CD14-positive monocyte (primary cell): ENCODE results near the gene SETD1B. TPM values are rescaled to one million over a fixed set of nuclear protein-coding genes. Genes with fewer than 3 reads are reported as not detected.

Experiments
- DNase-seq, 3 donors: peaks; one replicate each; pipeline ENCODE4 v3.0.0-alpha.2; 2011 to 2022
- H2AFZ ChIP-seq: 2 replicates; pipeline ENCODE4 v1.6.0; 2012; ENCODE audit warnings: mild to moderate bottlenecking, low read depth, low read length, inconsistent platforms; ENCODE audit not compliant: insufficient read depth, poor library complexity, severe bottlenecking
- H3K27ac ChIP-seq, 2 donors: 1 replicate in 1 of 2; 2 replicates in 1 of 2; pipeline ENCODE4 v1.5.1; 2012 to 2013; ENCODE audit warnings: low read length in 2 of 2, control low read depth in 1 of 2, inconsistent platforms in 1 of 2, low read depth in 1 of 2, mild to moderate bottlenecking in 1 of 2
- H3K27me3 ChIP-seq, 2 donors: one replicate each; pipeline versions ENCODE4 v1.6.0 to v1.6.1; 2011 to 2013; ENCODE audit warnings: low read length in 2 of 2; ENCODE audit not compliant: control insufficient read depth in 2 of 2, insufficient read depth in 2 of 2
- H3K36me3 ChIP-seq, 2 donors: replicated peaks in 1 of 2; 1 replicate in 1 of 2; 2 replicates in 1 of 2; pipeline versions ENCODE4 v1.5.1 to v1.6.1; 2012 to 2013; ENCODE audit warnings: low read length in 2 of 2, control low read depth in 1 of 2, inconsistent platforms in 1 of 2, mild to moderate bottlenecking in 1 of 2; ENCODE audit not compliant: insufficient read depth in 2 of 2, control insufficient read depth in 1 of 2
- H3K4me1 ChIP-seq, 2 donors: 1 replicate in 1 of 2; 2 replicates in 1 of 2; pipeline versions ENCODE4 v1.5.1 to v1.6.1; 2012 to 2013; ENCODE audit warnings: low read length in 2 of 2, control low read depth in 1 of 2, inconsistent platforms in 1 of 2, mild to moderate bottlenecking in 1 of 2, moderate library complexity in 1 of 2; ENCODE audit not compliant: insufficient read depth in 2 of 2, control insufficient read depth in 1 of 2
- H3K4me2 ChIP-seq: replicated peaks from 2 replicates; pipeline ENCODE3; 2012; ENCODE audit warnings: low read length, moderate library complexity, mild to moderate bottlenecking; ENCODE audit not compliant: poor library complexity, severe bottlenecking; ENCODE audit errors: extremely low read depth
- H3K4me3 ChIP-seq, 3 experiments: fragments of 200-600 bp in 1 of 3; sonication (generic) in 1 of 3; replicated peaks in 1 of 3; 1 replicate in 2 of 3; 2 replicates in 1 of 3; pipeline ENCODE4 v1.5.1; 2011 to 2013; ENCODE audit warnings: low read length in 3 of 3, mild to moderate bottlenecking in 3 of 3, control low read depth in 2 of 3, low read depth in 2 of 3, inconsistent platforms in 1 of 3, moderate library complexity in 1 of 3
- H3K79me2 ChIP-seq: 2 replicates; pipeline ENCODE4 v1.6.0; 2012; ENCODE audit warnings: mild to moderate bottlenecking, control low read depth, inconsistent platforms, low read length, moderate library complexity; ENCODE audit not compliant: insufficient read depth
- H3K9ac ChIP-seq: 2 replicates; pipeline ENCODE4 v1.6.0; 2017; ENCODE audit warnings: low read length, mild to moderate bottlenecking; ENCODE audit not compliant: insufficient read depth, poor library complexity, severe bottlenecking
- H3K9me3 ChIP-seq, 2 donors: replicated peaks in 1 of 2; 1 replicate in 1 of 2; 2 replicates in 1 of 2; pipeline versions ENCODE4 v1.5.1 to v1.6.1; 2012 to 2013; ENCODE audit warnings: low read length in 2 of 2, control low read depth in 1 of 2; ENCODE audit not compliant: control insufficient read depth in 1 of 2, insufficient read depth in 1 of 2
- H4K20me1 ChIP-seq: 2 replicates; pipeline ENCODE4 v1.6.0; 2012; ENCODE audit warnings: mild to moderate bottlenecking, low read length, control low read depth, moderate library complexity; ENCODE audit not compliant: insufficient read depth
- H3K27ac Mint-ChIP-seq, 7 donors: one replicate each; pipeline ENCODE4 v1.8.0; 2020; ENCODE audit warnings: mild to moderate bottlenecking in 7 of 7, mixed read lengths in 7 of 7, moderate library complexity in 6 of 7, inconsistent platforms in 2 of 7
- H3K27me3 Mint-ChIP-seq, 3 donors: one replicate each; pipeline ENCODE4 v1.8.0; 2021 to 2022; ENCODE audit warnings: low read depth in 3 of 3, mild to moderate bottlenecking in 3 of 3, mixed read lengths in 3 of 3, moderate library complexity in 3 of 3, inconsistent platforms in 1 of 3
- H3K36me3 Mint-ChIP-seq, 2 donors: one replicate each; pipeline ENCODE4 v1.8.0; 2020; ENCODE audit warnings: mixed read lengths in 2 of 2, inconsistent platforms in 1 of 2, mild to moderate bottlenecking in 1 of 2
- H3K4me1 Mint-ChIP-seq: one replicate; pipeline ENCODE4 v1.8.0; 2020; ENCODE audit warnings: mild to moderate bottlenecking, mixed read lengths
- H3K4me3 Mint-ChIP-seq, 2 donors: one replicate each; pipeline ENCODE4 v1.8.0; 2020; ENCODE audit warnings: mild to moderate bottlenecking in 2 of 2, mixed read lengths in 2 of 2, moderate library complexity in 1 of 2
- H3K9me3 Mint-ChIP-seq, 7 donors: one replicate each; pipeline ENCODE4 v1.8.0; 2020 to 2022; ENCODE audit warnings: mixed read lengths in 7 of 7, mild to moderate bottlenecking in 6 of 7, moderate library complexity in 6 of 7, inconsistent platforms in 2 of 7
- CTCF ChIP-seq: fragments of 200-600 bp; IDR thresholded peaks from one replicate; pipeline ENCODE4 v1.8.0; 2022; ENCODE audit warnings: antibody characterized with exemption, mild to moderate bottlenecking
- WGBS: methylation state at CpG from one replicate; pipeline ENCODE4 v1.1.5; 2013; ENCODE audit warnings: missing lambda C conversion rate; ENCODE audit not compliant: insufficient coverage; 5-methylcytosine and 5-hydroxymethylcytosine counted together
- intact Hi-C, 2 donors: fragments of 100-400 bp; cut with micrococcal nuclease; formaldehyde crosslinking; loops; one replicate each; pipeline versions ENCODE4 v1.15.0 to v1.15.1; 2023
- polyA plus RNA-seq, 3 donors: library from polyadenylated mRNA; depleted of rRNA in 1 of 3; unstranded in 2 of 3; stranded (reverse) in 1 of 3; fragments of 300-500 nt in 2 of 3; fragments of >200 nt in 1 of 3; fragmentation: Illumina TruSeq in 2 of 3; gene quantifications; 1 replicate in 2 of 3; 2 replicates in 1 of 3; pipeline ENCODE4 v1.2.3, GENCODE V29; 2012 to 2021

SETD1B gene
- polyA plus RNA-seq, 3 donors, result 0.28 to 9.0 (median 0.60) TPM

GRCh38 chr12:121779422-121779895 is 24.4 kb upstream of the SETD1B start:
- H3K27me3 ChIP-seq, result no peaks in the 10 kb centered on the region
- intact Hi-C loops, result loop anchor here (5.0 to 10.0 kb wide), 2 partner anchors 33 to 285 kb away; no protein-coding TSS in a partner anchor
- no peaks in the 10 kb centered on the region for H3K9me3 Mint-ChIP-seq
- no peak overlapping the region for H3K27ac ChIP-seq
- H3K36me3 Mint-ChIP-seq, result peaks cover 34 to 36% of the 10 kb centered on the region in 2 donors
- no peak overlapping the region for H3K4me3 ChIP-seq
- peaks cover 13% of the 10 kb centered on the region for H4K20me1 ChIP-seq
- no peak overlapping the region for H2AFZ ChIP-seq
- H3K4me3 Mint-ChIP-seq, result no peak overlapping the region
- no peak overlapping the region for H3K4me2 ChIP-seq
- WGBS, result 99% methylated on average over 16 of the region's 17 CpGs
- H3K27ac Mint-ChIP-seq, result no peak overlapping the region
- peaks cover 18 to 26% of the 10 kb centered on the region in 2 donors for H3K4me1 ChIP-seq
- no peaks in the 10 kb centered on the region for H3K9me3 ChIP-seq
- TF ChIP-seq CTCF, result no peak
- H3K27me3 Mint-ChIP-seq, result peaks cover 0 to 1% (median 0%) of the 10 kb centered on the region in 3 donors
- no peak overlapping the region for H3K9ac ChIP-seq
- no peaks in the 10 kb centered on the region for H3K79me2 ChIP-seq
- DNase-seq, result no peak
- H3K4me1 Mint-ChIP-seq, result peaks cover 26% of the 10 kb centered on the region
- H3K36me3 ChIP-seq, result peaks cover 24 to 31% of the 10 kb centered on the region in 2 donors

DNA sequence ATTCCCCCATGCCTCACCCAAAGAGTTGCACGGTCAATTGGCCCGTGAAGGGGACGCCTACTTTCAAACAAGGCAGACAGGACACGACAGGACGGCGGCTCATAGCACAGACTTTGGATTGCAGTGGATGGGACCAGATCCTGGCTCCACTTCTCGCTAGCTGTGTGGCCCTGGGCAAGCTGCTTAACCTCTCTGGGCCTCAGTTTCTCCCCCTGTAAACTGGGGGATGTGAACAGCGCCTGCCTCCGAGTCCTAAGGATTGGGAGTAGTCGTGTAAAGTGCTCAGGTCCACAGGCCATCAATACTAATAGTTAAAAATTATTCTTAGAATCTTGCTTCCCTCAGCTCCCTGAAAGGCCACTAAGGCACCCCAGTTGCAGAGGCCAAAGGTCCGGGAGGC is 23.4 kb upstream of the SETD1B start:
- Histone ChIP-seq H3K4me2 (no peak overlapping the region), H3K27ac (no peak overlapping the region), H3K27me3 (no peaks in the 10 kb centered on the region), H3K4me3 (no peak overlapping the region), H3K79me2 (no peaks in the 10 kb centered on the region), H3K36me3 (peaks cover 24 to 31% of the 10 kb centered on the region in 2 donors), H4K20me1 (peaks cover 13% of the 10 kb centered on the region), H3K4me1 (peaks cover 18 to 26% of the 10 kb centered on the region in 2 donors), H2AFZ (no peak overlapping the region), H3K9ac (no peak overlapping the region), H3K9me3 (no peaks in the 10 kb centered on the region)
- Mint-ChIP-seq H3K9me3 (no peaks in the 10 kb centered on the region), H3K27ac (peak overlapping the region in 2 of 7 donors; percentile 26 to 51), H3K4me3 (no peak overlapping the region), H3K36me3 (peaks cover 36 to 41% of the 10 kb centered on the region in 2 donors), H3K27me3 (peaks cover 0 to 1% (median 0%) of the 10 kb centered on the region in 3 donors), H3K4me1 (peaks cover 32% of the 10 kb centered on the region)
- intact Hi-C loops, result no loop called here
- WGBS, result 98% methylated on average over 9 of the region's 11 CpGs
- TF ChIP-seq CTCF, result no peak
- DNase-seq, result no peak
